NCI-H2081 (cell line): ENCODE measurements around the gene GLCE.

ENCODE experiments used
- DNase-seq, 2 experiments: peaks; one replicate each; lab custom pipeline; 2025; lab: John Stamatoyannopoulos, UW

The GLCE gene

DNA sequence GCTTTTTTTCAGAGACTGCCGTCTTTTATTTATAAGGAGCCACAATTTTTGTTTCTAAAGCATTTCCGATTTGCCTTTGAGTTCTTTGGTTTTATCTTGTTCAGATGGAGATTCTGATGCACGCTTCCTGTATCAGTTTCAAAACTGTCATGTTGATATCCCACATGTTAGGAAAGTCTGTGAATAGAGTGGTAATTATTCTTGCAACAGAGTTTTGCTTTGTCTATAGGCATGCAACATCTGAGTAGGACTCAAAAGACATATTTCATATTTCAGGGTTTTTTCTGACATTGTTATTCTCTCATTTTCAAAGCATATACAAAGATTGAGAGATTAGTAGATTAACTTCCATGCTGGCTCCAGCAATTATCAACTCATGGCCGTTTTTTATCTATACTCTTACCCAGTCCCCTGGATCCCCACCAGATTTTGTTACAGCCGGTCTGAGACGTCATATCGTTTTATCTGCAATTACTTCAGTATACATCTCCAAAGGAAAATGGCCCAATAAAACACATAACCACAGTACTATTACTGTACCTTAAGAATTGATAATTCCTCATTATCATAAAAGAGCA is 160.6 kb downstream of the GLCE start:
- DNase-seq = no peak
